Smooth muscle cell (in vitro differentiated cells): Measurements from ENCODE around the gene TRIP12. TPM values are rescaled to one million over a fixed set of nuclear protein-coding genes. Genes with fewer than 3 reads are reported as not detected.
"Not testable (repeated sequence)": the region's sequence is repeated elsewhere in the genome, so short reads cannot be mapped to it uniquely, and the experiment has no call there.

Experiments used
- DNase-seq: peaks from one replicate; lab custom pipeline; 2025; ENCODE audit not compliant: unreplicated experiment; lab: John Stamatoyannopoulos, UW
- H2AFZ ChIP-seq: fragments of 200-600 bp; sonication (generic); 2 replicates; pipeline ENCODE4 v1.6.0; 2016; ENCODE audit warnings: antibody characterized with exemption, low read depth, mild to moderate bottlenecking
- H3F3A ChIP-seq: fragments of 200-600 bp; sonication (generic); 2 replicates; pipeline ENCODE4 v1.6.0; 2017; ENCODE audit warnings: antibody characterized with exemption, low read depth
- H3K27ac ChIP-seq: fragments of 200-600 bp; sonication (generic); 2 replicates; pipeline ENCODE4 v1.5.1; 2016; ENCODE audit warnings: low read depth, mild to moderate bottlenecking
- H3K27me3 ChIP-seq: fragments of 200-600 bp; sonication (generic); 2 replicates; pipeline ENCODE4 v1.6.1; 2016; ENCODE audit warnings: low read depth, mild to moderate bottlenecking
- H3K36me3 ChIP-seq: fragments of 200-600 bp; sonication (generic); 2 replicates; pipeline ENCODE4 v1.5.1; 2016; ENCODE audit warnings: low read depth
- H3K4me1 ChIP-seq: fragments of 200-600 bp; sonication (generic); 2 replicates; pipeline ENCODE4 v1.5.1; 2016; ENCODE audit warnings: low read depth
- H3K4me2 ChIP-seq: fragments of 200-600 bp; sonication (generic); 2 replicates; pipeline ENCODE4 v1.6.0; 2016; ENCODE audit warnings: mild to moderate bottlenecking
- H3K4me3 ChIP-seq: fragments of 200-600 bp; sonication (generic); 2 replicates; pipeline ENCODE4 v1.5.1; 2016; ENCODE audit warnings: mild to moderate bottlenecking
- H3K79me2 ChIP-seq: fragments of 200-600 bp; sonication (generic); 2 replicates; pipeline ENCODE4 v1.6.0; 2016; ENCODE audit warnings: low read depth, mild to moderate bottlenecking
- H3K9ac ChIP-seq: fragments of 200-600 bp; sonication (generic); 2 replicates; pipeline ENCODE4 v1.6.0; 2016; ENCODE audit warnings: low read depth
- H3K9me3 ChIP-seq: fragments of 200-600 bp; sonication (generic); replicated peaks from 2 replicates; pipeline ENCODE4 v1.5.1; 2016; ENCODE audit warnings: low read depth
- H4K20me1 ChIP-seq: fragments of 200-600 bp; sonication (generic); 2 replicates; pipeline ENCODE4 v1.6.0; 2016; ENCODE audit warnings: low read depth
- CTCF ChIP-seq: fragments of 200-600 bp; sonication (generic); IDR thresholded peaks from 2 replicates; pipeline ENCODE4 v1.5.1; 2017; ENCODE audit warnings: borderline replicate concordance, mild to moderate bottlenecking, antibody characterized with exemption; ENCODE audit not compliant: insufficient read depth, poor library complexity, severe bottlenecking
- WGBS: methylation state at CpG from one replicate; pipeline ENCODE4 v1.1.7; 2016; ENCODE audit warnings: low lambda C conversion rate; 5-methylcytosine and 5-hydroxymethylcytosine counted together
- polyA plus RNA-seq: library from polyadenylated mRNA; unstranded; fragments of >200 nt; fragmentation: Nextera tagmentation; extraction: Ambion mirVana; gene quantifications from 2 replicates; pipeline ENCODE4 v1.2.1, GENCODE V29; 2016
- total RNA-seq: library from RNA; depleted of rRNA; stranded (reverse); fragments of >200 nt; gene quantifications from 2 replicates; pipeline ENCODE4 v1.2.3, GENCODE V29; 2014

TRIP12 gene
- total and polyA plus RNA-seq, 2 experiments from 2014 or later, result 45.5 to 103 TPM

GRCh38 chr2:229768235-229768634 lies 153.6 kb downstream of the TRIP12 start:
- Histone ChIP-seq H3K4me2 (no peak overlapping the region), H3K27me3 (no peaks in the 10 kb centered on the region), H3K9me3 (no peaks in the 10 kb centered on the region), H4K20me1 (peaks cover 8% of the 10 kb centered on the region), H3K27ac (no peak overlapping the region), H3K79me2 (no peaks in the 10 kb centered on the region), H3K4me3 (no peak overlapping the region), H3K36me3 (peaks cover 44% of the 10 kb centered on the region), H3F3A (no peaks in the 10 kb centered on the region), H3K9ac (no peak overlapping the region), H2AFZ (no peak overlapping the region), H3K4me1 (no peaks in the 10 kb centered on the region)
- DNase-seq, result no peak
- 88% methylated on average over 1 of the region's 1 CpG for WGBS
- TF ChIP-seq CTCF, result no peak

- Histone ChIP-seq H3K27me3 (no peaks in the 10 kb centered on the region), H3K27ac (no peak overlapping the region), H3K36me3 (peaks cover 31% of the 10 kb centered on the region), H3K9me3 (no peaks in the 10 kb centered on the region), H4K20me1 (peaks cover 7% of the 10 kb centered on the region), H2AFZ (no peak overlapping the region), H3K79me2 (no peaks in the 10 kb centered on the region), H3K9ac (no peak overlapping the region), H3K4me1 (no peaks in the 10 kb centered on the region), H3K4me3 (no peak overlapping the region), H3F3A (no peaks in the 10 kb centered on the region), H3K4me2 (no peak overlapping the region)
- DNase-seq, result no peak
- no peak for TF ChIP-seq CTCF
Measured at GRCh38 chr2:229765721-229766120, 156.1 kb downstream of the TRIP12 start.

GRCh38 chr2:229761663-229762062 lies 160.1 kb downstream of the TRIP12 start:
- 100% methylated on average over 1 of the region's 1 CpG for WGBS

GRCh38 chr2:229757462-229757861 lies 164.3 kb downstream of the TRIP12 start:
- H3K4me3 ChIP-seq, H3K27ac ChIP-seq, H2AFZ ChIP-seq, H3K36me3 ChIP-seq, H3K79me2 ChIP-seq, H4K20me1 ChIP-seq, H3F3A ChIP-seq, DNase-seq, H3K27me3 ChIP-seq, H3K9ac ChIP-seq, H3K9me3 ChIP-seq, H3K4me2 ChIP-seq, H3K4me1 ChIP-seq: not testable (repeated sequence)
- 97% methylated on average over 10 of the region's 10 CpGs for WGBS

More at GRCh38 chr2:229761663-229762062, 160.1 kb downstream of the TRIP12 start:
- no peaks in the 10 kb centered on the region for H4K20me1 ChIP-seq
- H3K27me3 ChIP-seq, result no peaks in the 10 kb centered on the region
- no peak overlapping the region for H3K27ac ChIP-seq
- H3F3A ChIP-seq, result no peaks in the 10 kb centered on the region
- H3K9me3 ChIP-seq, result no peaks in the 10 kb centered on the region
- no peak for TF ChIP-seq CTCF
- no peaks in the 10 kb centered on the region for H3K4me1 ChIP-seq
- no peak overlapping the region for H3K4me3 ChIP-seq
- no peak for DNase-seq
- no peak overlapping the region for H3K4me2 ChIP-seq
- H3K79me2 ChIP-seq, result no peaks in the 10 kb centered on the region
- H3K9ac ChIP-seq, result no peak overlapping the region
- H2AFZ ChIP-seq, result no peak overlapping the region
- H3K36me3 ChIP-seq, result peaks cover 19% of the 10 kb centered on the region
